Liver (tissue), 3 donors: ENCODE results near the gene CNBP.

ENCODE experiments used
- CTCF ChIP-seq: fragments of 150-350 bp; IDR thresholded peaks from 2 replicates; pipeline ENCODE4 v1.5.1; 2017; ENCODE audit warnings: improper control_type of control experiment, low read depth, low read length; ENCODE audit not compliant: missing input control
- HNF4A ChIP-seq, 2 donors: conservative IDR thresholded peaks; 2 replicates each; pipeline ENCODE4 v1.6.1; 2016; ENCODE audit warnings: antibody characterized with exemption in 2 of 2, mild to moderate bottlenecking in 2 of 2
- MAX ChIP-seq: IDR thresholded peaks from 2 replicates; pipeline ENCODE4 v1.6.1; 2016; ENCODE audit warnings: antibody characterized with exemption
- NR2F2 ChIP-seq: IDR thresholded peaks from 2 replicates; pipeline ENCODE4 v1.6.1; 2016; ENCODE audit warnings: antibody characterized with exemption
- REST ChIP-seq: IDR thresholded peaks from 2 replicates; pipeline ENCODE4 v1.6.1; 2016; ENCODE audit warnings: antibody characterized with exemption, mild to moderate bottlenecking
- TAF1 ChIP-seq: conservative IDR thresholded peaks from 2 replicates; pipeline ENCODE4 v1.6.1; 2016; ENCODE audit warnings: antibody characterized with exemption, mild to moderate bottlenecking
- YY1 ChIP-seq: IDR thresholded peaks from 2 replicates; pipeline ENCODE4 v1.6.1; 2016; ENCODE audit warnings: antibody characterized with exemption, mild to moderate bottlenecking
- donor health status: healthy.
- donor health status: healthy.

- TF ChIP-seq NR2F2 (no peak), CTCF (no peak), MAX (no peak), TAF1 (no peak), REST (no peak), YY1 (no peak), HNF4A (conservative IDR thresholded peaks at IDR 0.05) (peak in 1 of 2 donors; percentile 16)
These were observed 10.0 kb downstream of the CNBP start for GRCh38 chr3:129173725-129174124.
